Ishikawa (cell line): ENCODE results near the gene CFAP141.

Source experiments
- CEBPB ChIP-seq: IDR thresholded peaks from 2 replicates; pipeline ENCODE4 v1.6.1; 2012
- CREB1 ChIP-seq: IDR thresholded peaks from 2 replicates; pipeline ENCODE4 v1.6.1; 2012; ENCODE audit warnings: low read depth
- EGR1 ChIP-seq: IDR thresholded peaks from 2 replicates; pipeline ENCODE4 v1.6.1; 2012
- EP300 ChIP-seq: IDR thresholded peaks from 2 replicates; pipeline ENCODE4 v1.6.1; 2012; ENCODE audit warnings: borderline replicate concordance
- FOXM1 ChIP-seq: IDR thresholded peaks from 2 replicates; pipeline ENCODE4 v1.6.1; 2012; ENCODE audit warnings: low read depth, borderline replicate concordance
- MAX ChIP-seq: IDR thresholded peaks from 2 replicates; pipeline ENCODE4 v1.6.1; 2012
- NFIC ChIP-seq: IDR thresholded peaks from 2 replicates; pipeline ENCODE4 v1.6.1; 2012
- RAD21 ChIP-seq: IDR thresholded peaks from 2 replicates; pipeline ENCODE4 v1.6.1; 2012; ENCODE audit warnings: low read depth
- REST ChIP-seq: IDR thresholded peaks from 2 replicates; pipeline ENCODE4 v1.6.1; 2012; ENCODE audit warnings: low read depth, mild to moderate bottlenecking
- TAF1 ChIP-seq: IDR thresholded peaks from 2 replicates; pipeline ENCODE4 v1.6.1; 2012; ENCODE audit warnings: low read depth, mild to moderate bottlenecking
- TCF12 ChIP-seq: IDR thresholded peaks from 2 replicates; pipeline ENCODE4 v1.6.1; 2012; ENCODE audit warnings: low read depth
- TEAD4 ChIP-seq: IDR thresholded peaks from 2 replicates; pipeline ENCODE4 v1.6.1; 2012
- USF1 ChIP-seq: IDR thresholded peaks from 2 replicates; pipeline ENCODE4 v1.6.1; 2012
- YY1 ChIP-seq: IDR thresholded peaks from 2 replicates; pipeline ENCODE4 v1.6.1; 2012; ENCODE audit warnings: low read depth
- ZBTB7A ChIP-seq: IDR thresholded peaks from 2 replicates; pipeline ENCODE4 v1.6.1; 2012; ENCODE audit warnings: low read depth

The CFAP141 gene

GRCh38 chr1:154176337-154176736 lies 29.8 kb downstream of the CFAP141 start:
- no peak for TF ChIP-seq MAX
- TF ChIP-seq FOXM1: no peak
- TF ChIP-seq REST: no peak
- no peak for TF ChIP-seq CREB1
- no peak for TF ChIP-seq EP300
- no peak for TF ChIP-seq RAD21
- TF ChIP-seq NFIC: no peak
- TF ChIP-seq YY1: no peak
- TF ChIP-seq TEAD4: no peak
- TF ChIP-seq TAF1: no peak
- TF ChIP-seq CEBPB: no peak
- no peak for TF ChIP-seq TCF12
- TF ChIP-seq ZBTB7A: no peak
- TF ChIP-seq USF1: no peak
- no peak for TF ChIP-seq EGR1

- TF ChIP-seq REST (no peak), CEBPB (no peak), TCF12 (no peak), FOXM1 (no peak), RAD21 (no peak)
Measured at GRCh38 chr1:154174654-154175053, 31.5 kb downstream of the CFAP141 start.

GRCh38 chr1:154171880-154172279 lies 34.3 kb downstream of the CFAP141 start:
- no peak for TF ChIP-seq RAD21
- no peak for TF ChIP-seq ZBTB7A
- no peak for TF ChIP-seq YY1
- TF ChIP-seq TCF12: no peak
- no peak for TF ChIP-seq TAF1
- no peak for TF ChIP-seq CEBPB

- TF ChIP-seq TCF12 (no peak), CREB1 (no peak)
Measured at GRCh38 chr1:154171223-154171583, 34.9 kb downstream of the CFAP141 start.

- TF ChIP-seq RAD21: no peak
- TF ChIP-seq USF1: peak; percentile 64
- TF ChIP-seq REST: no peak
- TF ChIP-seq YY1: no peak
- TF ChIP-seq EP300: no peak
- no peak for TF ChIP-seq EGR1
Measured at GRCh38 chr1:154170547-154171222, 35.4 kb downstream of the CFAP141 start.

- TF ChIP-seq REST: no peak
- no peak for TF ChIP-seq MAX
- no peak for TF ChIP-seq ZBTB7A
- no peak for TF ChIP-seq YY1
- no peak for TF ChIP-seq TCF12
- no peak for TF ChIP-seq RAD21
- no peak for TF ChIP-seq TAF1
- TF ChIP-seq FOXM1: no peak
- TF ChIP-seq EP300: no peak
Measured at GRCh38 chr1:154167461-154167860, 38.7 kb downstream of the CFAP141 start.
